ENCODE results near the gene SHANK2.

The SHANK2 gene

DNA sequence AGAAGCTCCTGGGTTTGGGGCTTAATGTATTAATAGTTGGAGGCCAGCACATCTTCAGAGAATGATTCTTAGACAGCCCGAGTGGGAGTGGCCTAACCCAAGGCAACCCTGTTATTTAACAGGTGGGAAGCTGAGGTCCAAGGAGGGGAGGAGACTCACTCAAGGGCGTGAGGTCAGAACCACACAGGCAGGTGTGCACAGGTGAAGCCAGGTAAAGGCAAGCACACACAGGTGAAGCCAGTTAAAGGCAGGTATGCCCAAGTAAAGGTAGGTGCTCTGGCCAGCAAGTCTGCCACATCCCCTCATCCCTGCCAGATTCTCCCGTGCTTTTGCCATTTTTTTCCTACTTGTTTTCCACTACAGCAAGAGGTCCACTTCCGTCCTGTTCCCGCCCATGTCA is 2.9 kb upstream of the SHANK2 start:
- no peak for TF ChIP-seq CTCF (conservative IDR thresholded peaks at IDR 0.05; ENCODE audit: low read depth, low read length)
- no peak overlapping the region for H3K4me3 ChIP-seq (ENCODE audit: low read depth, low read length)
- no peak for DNase-seq (ENCODE audit: low read depth)

DNA sequence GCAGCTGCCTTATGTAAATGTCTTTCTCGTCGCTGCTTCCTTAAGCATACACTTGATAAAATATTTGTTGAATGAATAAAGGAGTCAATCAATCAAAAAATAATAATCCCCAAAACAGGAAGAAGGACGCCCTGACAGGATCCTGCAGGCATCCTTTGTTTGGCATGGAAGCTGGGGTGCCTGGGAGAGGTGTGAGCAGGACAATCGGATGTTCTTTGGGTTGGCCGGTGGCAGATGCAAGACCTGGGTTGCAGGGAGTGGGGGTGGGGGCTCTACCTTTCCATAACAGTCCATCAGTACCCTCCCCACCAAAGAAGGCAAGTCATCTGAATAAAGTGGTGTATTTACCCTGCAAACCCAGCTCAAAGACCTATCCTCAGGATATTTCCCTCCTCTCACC is 1.4 kb upstream of the SHANK2 start:
- no peak for DNase-seq (ENCODE audit: low read depth)
- H3K4me3 ChIP-seq (ENCODE audit: low read depth, low read length): no peak overlapping the region
- TF ChIP-seq CTCF (conservative IDR thresholded peaks at IDR 0.05; ENCODE audit: low read depth, low read length): no peak

DNA sequence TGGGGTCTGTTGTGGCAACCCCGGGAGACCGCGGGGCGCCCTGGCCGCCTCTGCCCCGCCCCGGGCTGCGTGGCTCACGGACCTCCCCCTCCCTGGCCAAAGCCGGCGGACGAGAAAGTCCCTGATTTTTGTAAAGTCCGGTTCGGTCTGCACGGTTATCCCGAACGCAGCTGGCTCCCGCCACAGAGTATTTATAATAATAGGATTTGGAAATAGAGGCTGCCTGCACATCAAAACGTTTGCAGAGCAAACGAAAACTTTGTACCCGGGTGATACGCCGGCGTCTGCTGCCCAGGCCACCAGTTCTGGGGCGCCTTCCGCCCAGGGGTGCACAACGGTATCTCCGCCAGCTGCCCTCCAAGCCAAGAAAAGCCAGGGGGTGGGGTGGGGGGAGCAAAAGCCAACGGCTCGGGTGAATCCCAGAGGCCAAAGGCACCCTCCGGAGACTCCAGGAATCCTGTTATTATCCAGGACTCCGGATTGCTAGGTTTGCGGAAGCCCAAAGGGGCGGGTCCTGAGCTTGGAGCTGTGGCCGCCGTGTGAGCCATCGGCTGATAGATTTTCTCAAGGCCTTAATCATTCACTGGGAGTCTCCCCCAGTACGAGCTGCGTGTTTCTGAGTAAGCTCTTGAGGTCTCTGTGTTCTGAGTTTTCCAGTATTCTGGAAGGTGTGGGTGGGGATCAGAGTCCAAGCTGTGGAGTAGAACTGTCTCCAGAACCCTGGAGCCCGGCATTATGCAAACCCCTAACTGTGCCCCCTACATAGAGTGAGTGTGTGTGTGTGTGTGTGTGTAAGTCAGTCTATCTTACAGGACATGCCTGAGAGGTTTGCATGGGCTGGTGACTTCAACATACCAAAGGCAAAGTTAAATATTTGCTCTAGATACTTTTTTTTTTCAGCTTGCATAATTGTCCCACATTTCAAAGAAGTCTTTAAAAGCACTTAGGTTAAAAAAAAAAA is 673 bp upstream of the SHANK2 start:
- peak; percentile 49 for DNase-seq (ENCODE audit: low read depth)
- peak overlapping the region; percentile 39 for H3K4me3 ChIP-seq (ENCODE audit: low read depth, low read length)
- TF ChIP-seq CTCF (conservative IDR thresholded peaks at IDR 0.05; ENCODE audit: low read depth, low read length): no peak

DNA sequence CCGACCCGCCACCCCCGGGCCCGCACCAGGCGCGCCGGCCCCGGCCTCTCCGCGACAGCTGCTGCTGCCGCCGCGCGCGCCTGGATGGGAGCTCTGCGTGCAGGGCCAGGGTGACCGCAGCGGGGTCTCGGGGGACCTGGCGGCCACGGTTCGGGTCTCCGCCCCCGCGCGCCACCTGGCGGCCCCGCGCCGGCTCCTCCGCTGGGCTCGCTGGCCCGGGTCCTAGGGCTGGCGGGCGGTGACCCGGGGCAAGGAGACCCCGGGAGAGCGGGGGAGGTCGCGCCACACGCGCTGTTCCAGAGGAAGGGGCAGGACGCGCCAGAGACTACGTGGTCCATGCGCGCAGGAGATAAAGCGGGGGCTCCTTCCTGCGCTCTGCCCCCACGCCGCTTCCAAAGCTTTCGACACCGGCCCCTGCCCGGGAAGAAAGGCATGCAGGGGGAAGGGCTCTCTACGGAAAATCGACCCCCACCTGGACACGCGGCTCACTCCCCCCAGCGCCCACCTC is 562 bp downstream of the SHANK2 start:
- TF ChIP-seq CTCF (conservative IDR thresholded peaks at IDR 0.05; ENCODE audit: low read depth, low read length): no peak
- peak overlapping the region; percentile 26 for H3K4me3 ChIP-seq (ENCODE audit: low read depth, low read length)
- no peak for DNase-seq (ENCODE audit: low read depth)

- H3K4me3 ChIP-seq (ENCODE audit: low read depth, low read length): no peak overlapping the region
- no peak for TF ChIP-seq CTCF (conservative IDR thresholded peaks at IDR 0.05; ENCODE audit: low read depth, low read length)
- no peak for DNase-seq (ENCODE audit: low read depth)
These were observed 1.1 kb downstream of the SHANK2 start for GRCh38 chr11:71251151-71251721.

DNA sequence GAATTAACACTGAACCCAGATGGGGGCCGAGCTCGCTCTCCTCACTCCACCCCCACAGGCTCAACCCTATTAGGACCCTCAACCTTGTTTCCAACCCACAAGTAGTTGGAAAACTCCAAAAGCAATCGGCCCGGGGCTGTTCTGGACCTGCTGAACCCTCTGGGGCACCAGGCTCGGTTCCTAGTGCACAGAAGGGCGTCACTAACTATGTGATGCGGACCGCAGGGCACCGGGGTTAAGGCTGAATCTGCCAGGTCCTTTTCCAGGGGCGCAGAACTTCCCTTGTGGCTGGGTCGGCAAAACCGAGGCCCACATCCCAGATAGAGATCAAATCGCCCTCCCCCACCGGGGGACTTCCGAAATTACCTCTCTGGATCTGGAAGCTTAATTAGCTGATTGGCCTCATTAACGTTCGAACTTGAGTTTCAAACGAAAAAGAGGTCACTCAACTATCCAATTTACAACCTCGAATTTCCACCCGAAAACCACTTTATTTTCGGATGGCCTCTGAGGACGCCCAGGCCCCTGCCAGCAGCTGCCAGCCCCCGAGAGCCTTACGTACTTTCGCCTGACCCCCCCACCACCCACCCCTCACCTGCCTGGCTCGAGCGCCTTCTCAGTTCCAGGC is 1.7 kb downstream of the SHANK2 start:
- no peak for DNase-seq (ENCODE audit: low read depth)
- H3K4me3 ChIP-seq (ENCODE audit: low read depth, low read length): no peak overlapping the region
- TF ChIP-seq CTCF (conservative IDR thresholded peaks at IDR 0.05; ENCODE audit: low read depth, low read length): no peak

Measured in choroid plexus epithelial cell (primary cell).